SU-DHL-6 (cell line): ENCODE data around the gene MYO10.

Experiments used
- CTCF ChIP-seq: fragments of 200-600 bp; sonication (generic); IDR thresholded peaks from one replicate; pipeline ENCODE4 v1.5.1; 2017; ENCODE audit warnings: antibody characterized with exemption, mild to moderate bottlenecking, low read length, moderate library complexity; ENCODE audit not compliant: insufficient read depth, poor library complexity, severe bottlenecking
- EZH2phosphoT487 ChIP-seq: fragments of 200-600 bp; sonication (generic), shearing (Covaris generic); conservative IDR thresholded peaks from 2 replicates; pipeline ENCODE4 v1.6.1; 2018; ENCODE audit warnings: mild to moderate bottlenecking, antibody characterized with exemption, low read length, moderate library complexity, mixed read lengths

GRCh38 chr5:16970260-16970659 lies 34.2 kb upstream of the MYO10 start:
- TF ChIP-seq CTCF (no peak), EZH2phosphoT487 (no peak)
